GOT3 (cell line): ENCODE results near the gene ASMTL.
"Not testable (repeated sequence)": the region's sequence is repeated elsewhere in the genome, so short reads cannot be mapped to it uniquely, and the experiment has no call there.

Experiments used
- DNase-seq: peaks from one replicate; lab custom pipeline; 2025; ENCODE audit warnings: mixed read lengths; lab: John Stamatoyannopoulos, UW

ASMTL gene

GRCh38 chrX:1388651-1389050 is 64.1 kb downstream of the ASMTL start:
- DNase-seq = no peak

- no peak for DNase-seq
Observed at GRCh38 chrX:1387141-1387776, 65.5 kb downstream of the ASMTL start.

- DNase-seq = no peak
Observed at GRCh38 chrX:1386338-1387127, 66.2 kb downstream of the ASMTL start.

GRCh38 chrX:1385253-1386223 is 67.2 kb downstream of the ASMTL start:
- DNase-seq = no peak

GRCh38 chrX:1384658-1385252 is 68.0 kb downstream of the ASMTL start:
- no peak for DNase-seq

GRCh38 chrX:1380672-1381233 is 72.0 kb downstream of the ASMTL start:
- no peak for DNase-seq

- no peak for DNase-seq
Observed at GRCh38 chrX:1378306-1378759, 74.4 kb downstream of the ASMTL start.

GRCh38 chrX:1368385-1368698 is 84.4 kb downstream of the ASMTL start:
- no peak for DNase-seq

GRCh38 chrX:1366363-1366762 is 86.3 kb downstream of the ASMTL start:
- not testable (repeated sequence) for DNase-seq

- DNase-seq = no peak
Observed at GRCh38 chrX:1361910-1362309, 90.8 kb downstream of the ASMTL start.

- no peak for DNase-seq
Observed at GRCh38 chrX:1361275-1361674, 91.4 kb downstream of the ASMTL start.

- DNase-seq = no peak
Observed at GRCh38 chrX:1360171-1360570, 92.5 kb downstream of the ASMTL start.

GRCh38 chrX:1359477-1359873 is 93.2 kb downstream of the ASMTL start:
- DNase-seq = no peak

GRCh38 chrX:1358793-1359476 is 93.8 kb downstream of the ASMTL start:
- DNase-seq = no peak

GRCh38 chrX:1357993-1358392 is 94.7 kb downstream of the ASMTL start:
- no peak for DNase-seq

- DNase-seq = no peak
Observed at GRCh38 chrX:1355131-1356046, 97.3 kb downstream of the ASMTL start.

- no peak for DNase-seq
Observed at GRCh38 chrX:1354036-1355019, 98.4 kb downstream of the ASMTL start.
